Pancreas (tissue), 10 donors: Measurements from ENCODE around the gene MAPK12. TPM values are rescaled to one million over a fixed set of nuclear protein-coding genes. Genes with fewer than 3 reads are reported as not detected.
A peak's percentile ranks its signal among the peaks of the same experiment; 100 is the strongest.

Experiments
- ATAC-seq, 4 donors: fragments of 200-7000 bp; cut with Tn5 transposase; one replicate each; pipeline versions ENCODE4 v1.8.0 to v1.9.1; 2020; ENCODE audit warnings: mild to moderate bottlenecking in 4 of 4, moderate library complexity in 4 of 4
- DNase-seq, 6 donors: peaks; one replicate each; pipeline ENCODE4 v3.0.0-alpha.2; 2020
- FAIRE-seq: peaks from 2 replicates; lab custom pipeline; 2012; peaks lifted over from hg19 to GRCh38; lab: Jason Lieb, UNC
- H3K27ac ChIP-seq, 4 donors: fragments of 200-600 bp; sonication (generic); 1 replicate in 3 of 4; 2 replicates in 1 of 4; pipeline versions ENCODE4 v1.5.0 to v1.8.0; 2020
- H3K27me3 ChIP-seq, 4 donors: fragments of 200-600 bp; one replicate each; pipeline ENCODE4 v1.8.0; 2021
- H3K36me3 ChIP-seq, 3 donors: fragments of 200-600 bp; sonication (generic) in 1 of 3; one replicate each; pipeline versions ENCODE4 v1.5.0 to v1.8.0; 2020 to 2021
- H3K4me1 ChIP-seq, 3 donors: fragments of 200-600 bp; one replicate each; pipeline ENCODE4 v1.8.0; 2021
- H3K4me3 ChIP-seq, 4 donors: fragments of 200-600 bp; sonication (generic) in 2 of 4; one replicate each; pipeline versions ENCODE4 v1.5.0 to v1.8.0; 2020 to 2021
- H3K9me3 ChIP-seq, 4 donors: fragments of 200-600 bp; one replicate each; pipeline ENCODE4 v1.8.0; 2021
- CTCF ChIP-seq, 4 donors: fragments of 200-600 bp; sonication (generic) in 3 of 4; IDR thresholded peaks; one replicate each; pipeline versions ENCODE4 v1.5.0 to v1.8.0; 2021; ENCODE audit warnings: antibody characterized with exemption in 4 of 4
- WGBS, 2 donors: extraction: QIAGEN DNeasy Blood & Tissue Kit; methylation state at CpG; one replicate each; pipeline ENCODE4 v1.1.7; 2013; 5-methylcytosine and 5-hydroxymethylcytosine counted together
- intact Hi-C, 3 donors: fragments of 100-400 bp; cut with DNase I; formaldehyde crosslinking; loops; one replicate each; pipeline versions ENCODE4 v1.11.1 to v1.14.2; 2022
- polyA plus RNA-seq, 2 donors: library from polyadenylated mRNA; stranded (reverse); fragments of 200-250 nt; gene quantifications; one replicate each; pipeline ENCODE4 v1.2.3, GENCODE V29; 2013
- total RNA-seq, 6 donors: library from RNA; stranded (reverse); fragmentation: NEBNext Ultra II Directional in 4 of 6; extraction: Animal tissue kit (Norgen Biotek cat#: 25700) in 4 of 6; gene quantifications; one replicate each; pipeline versions ENCODE4 v1.2.1 to v1.2.4, GENCODE V29; 2021 to 2023
- donor health status: healthy with polysubstance abuse.
- donor health status: DM: no; HTN: no; CAD: no; lungs with moderate emphysema.
- donor health status: DM: no; HTN: no; CAD: no.
- donor health status: control.
- donor health status: control.
- donor health status: Bipolar disorder and iron deficiency.
- donor health status: DM: yes; HTN: yes; CAD: no.
- donor health status: DM: no; HTN: no; CAD: no.
- donor health status: DM: no; HTN: no; CAD: no.
- donor health status: DM: yes; HTN: yes; CAD: no.

The MAPK12 gene
- total and polyA plus RNA-seq, 8 donors: 0.88 to 19.2 (median 2.4) TPM

- Histone ChIP-seq H3K27ac (peak overlapping the region; percentile 22 to 52 (median 34)), H3K36me3 (no peaks in the 10 kb centered on the region), H3K4me1 (peaks cover 17 to 66% (median 28%) of the 10 kb centered on the region in 3 donors), H3K27me3 (no peaks in the 10 kb centered on the region), H3K4me3 (peak overlapping the region in 2 of 4 donors; percentile 17 to 24), H3K9me3 (no peaks in the 10 kb centered on the region)
- no peak for TF ChIP-seq CTCF (IDR thresholded peaks at IDR 0.05)
- intact Hi-C loops: no loop called here
- FAIRE-seq: no peak
- peak in 1 of 6 donors; percentile 49 for DNase-seq
- ATAC-seq: no peak
- 66 to 70% methylated on average over 84 to 93 of the region's 93 CpGs for WGBS, 2 donors
Measured at GRCh38 chr22:50299785-50300619, 38.5 kb upstream of the MAPK12 start.

GRCh38 chr22:50298937-50299784 lies 37.7 kb upstream of the MAPK12 start:
- no peak for FAIRE-seq
- Histone ChIP-seq H3K4me1 (peaks cover 15 to 67% (median 23%) of the 10 kb centered on the region in 3 donors), H3K9me3 (no peaks in the 10 kb centered on the region), H3K36me3 (no peaks in the 10 kb centered on the region), H3K4me3 (peak overlapping the region in 2 of 4 donors; percentile 17 to 24), H3K27ac (peak overlapping the region; percentile 29 to 52 (median 34)), H3K27me3 (no peaks in the 10 kb centered on the region)
- no peak for TF ChIP-seq CTCF (IDR thresholded peaks at IDR 0.05)
- DNase-seq: no peak
- WGBS, 2 donors: 70 to 75% methylated on average over 53 to 59 of the region's 59 CpGs
- no peak for ATAC-seq
- intact Hi-C loops: no loop called here

GRCh38 chr22:50298266-50298637 lies 36.8 kb upstream of the MAPK12 start:
- H3K9me3 ChIP-seq: no peaks in the 10 kb centered on the region
- WGBS, 2 donors: 76 to 84% methylated on average over 4 of the region's 4 CpGs
- H3K4me3 ChIP-seq: no peak overlapping the region
- FAIRE-seq: no peak
- no peaks in the 10 kb centered on the region for H3K36me3 ChIP-seq
- peak overlapping the region in 3 of 4 donors; percentile 28 to 31 (median 29) for H3K27ac ChIP-seq
- no peak for DNase-seq
- no peak for ATAC-seq
- no peaks in the 10 kb centered on the region for H3K27me3 ChIP-seq
- peaks cover 15 to 65% (median 23%) of the 10 kb centered on the region in 3 donors for H3K4me1 ChIP-seq
- intact Hi-C loops: no loop called here
- TF ChIP-seq CTCF (IDR thresholded peaks at IDR 0.05): no peak

- WGBS, 2 donors: 83 to 84% methylated on average over 20 of the region's 20 CpGs
- no peaks in the 10 kb centered on the region for H3K36me3 ChIP-seq
- no peaks in the 10 kb centered on the region for H3K9me3 ChIP-seq
- DNase-seq: no peak
- intact Hi-C loops: no loop called here
- no peak for TF ChIP-seq CTCF (IDR thresholded peaks at IDR 0.05)
- H3K27me3 ChIP-seq: no peaks in the 10 kb centered on the region
- no peak for ATAC-seq
- peak overlapping the region; percentile 8 to 31 (median 28) for H3K27ac ChIP-seq
- H3K4me1 ChIP-seq: peaks cover 17 to 63% (median 23%) of the 10 kb centered on the region in 3 donors
- H3K4me3 ChIP-seq: no peak overlapping the region
- FAIRE-seq: no peak
Measured at GRCh38 chr22:50297510-50298265, 36.2 kb upstream of the MAPK12 start.
